ELR (cell line): Measurements from ENCODE around the gene SOWAHA.

ENCODE experiments used
- DNase-seq: peaks from one replicate; pipeline ENCODE4 v3.0.0-alpha.2; 2015; ENCODE audit warnings: low read depth

Gene SOWAHA

DNA sequence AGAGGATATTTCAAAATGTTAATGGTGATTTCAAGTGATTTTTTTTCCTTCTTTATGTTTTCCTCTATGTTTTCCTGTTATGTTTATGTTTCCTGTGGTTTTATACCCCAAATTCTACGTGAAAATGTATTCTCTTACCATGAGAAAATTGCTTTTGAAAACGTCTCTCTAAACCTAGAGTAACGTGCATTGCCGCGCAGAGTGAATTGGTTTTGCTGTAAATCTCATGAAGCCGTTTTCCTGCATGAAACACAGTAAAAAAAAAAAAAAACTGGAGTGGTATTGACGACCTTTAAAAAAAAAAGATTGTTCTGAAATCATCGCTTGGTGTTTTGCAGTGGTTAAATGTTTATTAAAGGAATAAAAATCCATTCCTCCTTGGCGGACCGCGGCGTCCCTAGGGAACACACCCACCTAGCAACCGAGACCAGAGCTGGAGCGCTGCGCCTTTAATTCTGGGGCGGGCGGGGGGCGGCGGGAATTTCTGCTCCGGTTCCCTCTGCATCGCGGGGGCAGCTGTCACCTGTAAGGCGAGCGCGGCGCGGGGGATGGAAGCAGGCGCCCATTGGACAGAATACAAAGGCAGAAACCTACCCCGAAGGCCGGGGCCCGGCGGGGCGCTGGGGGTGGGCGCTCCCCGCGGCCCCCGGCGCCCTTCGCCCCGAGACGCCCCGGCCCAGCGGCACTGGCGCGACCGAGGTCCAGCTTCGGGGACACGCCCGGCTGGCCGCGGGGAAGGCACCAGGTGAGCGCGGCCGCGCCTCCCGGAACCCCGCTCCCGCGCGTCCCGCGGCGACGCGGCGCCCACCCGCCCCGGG lies at the start of gene SOWAHA:
TSS of gene SOWAHA (plus strand) at position 522 of the 818 bp plus-strand sequence. CDS start 320 bp downstream, outside the sequence.
- DNase-seq: no peak

DNA sequence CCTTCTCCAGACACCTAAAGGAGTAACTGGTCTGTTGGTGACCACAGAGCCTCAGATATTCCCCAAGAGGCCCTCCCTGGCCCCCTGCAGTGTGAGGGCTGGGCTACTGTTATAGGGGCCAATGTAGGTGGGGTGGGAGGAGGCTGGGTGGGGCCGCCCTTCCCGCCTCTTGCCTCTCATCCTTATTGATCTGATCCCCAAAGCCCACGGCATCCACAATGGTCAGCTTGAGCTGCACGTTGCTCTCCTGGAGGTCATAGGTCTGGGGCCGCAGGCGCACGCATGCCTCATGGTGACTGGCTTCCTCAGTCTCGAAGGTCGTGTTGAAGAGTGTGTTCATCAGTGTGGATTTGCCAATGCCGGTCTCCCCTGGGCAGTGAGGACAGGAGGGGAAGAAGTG lies 49.1 kb upstream of the SOWAHA start:
- no peak for DNase-seq

DNA sequence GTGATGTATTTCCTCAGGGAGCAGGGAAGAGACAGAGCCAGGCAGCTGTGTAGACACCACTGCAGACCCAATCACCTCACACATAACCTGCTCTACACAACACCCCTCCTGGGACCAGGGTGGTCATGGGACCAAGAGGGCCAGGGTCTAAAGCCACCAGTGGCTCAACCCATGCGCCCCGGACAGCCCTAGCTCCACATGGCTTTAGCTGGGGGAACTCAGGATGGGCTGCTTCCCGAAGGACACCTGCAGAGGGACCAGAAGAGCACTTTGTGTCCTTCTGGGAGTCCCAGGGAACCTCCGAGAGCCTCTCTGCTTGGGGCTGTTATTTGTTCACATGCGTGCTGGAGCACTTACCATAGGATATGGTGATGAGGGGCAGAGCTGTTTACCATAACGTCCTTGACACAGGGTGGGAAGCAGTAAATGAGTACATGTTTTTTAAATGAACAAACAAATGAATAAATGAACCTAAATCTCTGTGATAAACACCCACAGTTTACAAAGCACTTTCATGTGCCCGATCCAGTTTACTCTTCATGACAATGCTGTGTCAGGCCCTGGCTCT lies 48.3 kb upstream of the SOWAHA start:
- no peak for DNase-seq

DNA sequence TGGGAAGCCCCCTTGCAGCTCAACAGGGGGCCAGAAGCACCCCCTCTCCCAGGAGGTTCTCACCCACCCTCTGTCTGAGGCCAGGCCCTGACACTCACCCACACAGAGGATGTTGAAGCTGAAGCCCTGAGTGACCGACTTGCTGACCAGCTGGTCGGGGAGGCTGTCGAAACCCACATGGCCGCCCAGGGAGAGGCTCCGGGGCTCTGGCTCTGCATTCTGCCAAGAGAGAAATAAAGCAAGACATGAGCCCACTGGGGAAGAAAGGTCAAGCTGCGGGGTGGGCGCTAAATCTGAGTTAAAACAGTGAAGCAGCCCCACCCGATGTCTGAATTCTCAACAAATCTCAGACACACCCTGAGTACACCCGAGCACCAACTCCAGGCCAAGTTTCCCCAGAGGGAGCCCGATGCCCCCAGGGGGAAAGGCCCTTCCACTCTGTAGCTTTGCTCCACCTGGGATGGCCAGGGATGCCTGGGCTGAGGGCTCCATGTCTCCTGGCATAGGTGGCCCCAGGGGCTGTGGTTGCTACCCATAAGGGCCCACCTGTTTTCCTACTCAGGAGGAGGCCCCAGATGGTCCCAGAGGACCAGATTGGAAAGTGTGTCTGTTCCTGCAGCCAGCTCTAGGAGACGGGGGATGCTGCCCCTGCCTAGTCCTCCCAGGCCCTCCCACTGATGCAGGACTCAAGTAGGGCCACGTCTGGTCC lies 47.6 kb upstream of the SOWAHA start:
- DNase-seq: no peak

DNA sequence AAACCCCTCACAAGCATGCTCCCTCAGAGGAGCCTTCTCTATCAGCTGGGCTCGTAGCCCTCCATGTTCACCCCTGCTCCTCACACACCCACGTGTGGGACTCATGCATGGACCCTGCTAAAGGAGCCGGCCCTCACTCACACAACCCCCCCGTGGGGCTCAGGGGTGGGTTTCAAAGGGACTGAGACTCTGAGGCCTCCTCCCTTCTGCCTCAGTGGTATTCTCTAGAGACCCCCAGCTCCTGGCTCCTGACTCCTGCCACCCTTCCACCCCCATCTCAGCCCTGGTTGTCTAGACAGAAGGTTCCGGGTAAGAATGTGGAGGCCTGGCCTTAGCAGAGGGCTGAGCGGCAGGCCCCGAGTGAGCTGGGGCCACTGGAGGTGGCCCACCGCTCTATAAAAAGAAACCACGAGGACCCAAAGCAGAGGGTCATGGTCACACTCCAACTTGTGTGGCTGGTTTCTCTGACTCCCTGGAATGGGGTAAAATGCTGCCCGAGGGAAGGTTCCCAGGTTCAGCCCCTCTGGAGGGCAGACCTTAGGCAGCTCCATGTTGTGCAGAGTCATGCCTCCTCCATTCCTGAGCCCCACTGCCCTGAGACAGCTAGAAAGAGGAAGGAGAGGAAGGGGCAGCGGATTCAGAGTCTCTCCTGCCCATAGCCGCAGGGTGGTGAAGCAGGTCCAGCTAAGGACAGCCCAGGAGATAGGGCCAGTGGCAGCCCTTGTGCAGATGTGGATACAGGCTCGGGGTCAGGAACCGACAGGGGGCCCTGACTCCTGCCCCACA lies 46.9 kb upstream of the SOWAHA start:
- no peak for DNase-seq

DNA sequence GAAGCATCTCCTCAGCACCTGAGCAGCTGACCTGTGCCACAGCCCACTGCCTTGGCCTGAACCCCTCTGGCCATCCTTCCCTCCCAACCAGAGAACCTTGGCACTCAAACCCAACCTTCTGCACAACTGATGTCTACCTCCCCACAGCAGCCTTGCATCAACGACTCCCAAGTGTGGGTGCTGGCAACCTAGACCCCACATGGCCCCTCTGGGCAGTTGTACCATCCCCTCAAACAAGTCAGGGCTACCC lies 46.4 kb upstream of the SOWAHA start:
- DNase-seq: no peak

DNA sequence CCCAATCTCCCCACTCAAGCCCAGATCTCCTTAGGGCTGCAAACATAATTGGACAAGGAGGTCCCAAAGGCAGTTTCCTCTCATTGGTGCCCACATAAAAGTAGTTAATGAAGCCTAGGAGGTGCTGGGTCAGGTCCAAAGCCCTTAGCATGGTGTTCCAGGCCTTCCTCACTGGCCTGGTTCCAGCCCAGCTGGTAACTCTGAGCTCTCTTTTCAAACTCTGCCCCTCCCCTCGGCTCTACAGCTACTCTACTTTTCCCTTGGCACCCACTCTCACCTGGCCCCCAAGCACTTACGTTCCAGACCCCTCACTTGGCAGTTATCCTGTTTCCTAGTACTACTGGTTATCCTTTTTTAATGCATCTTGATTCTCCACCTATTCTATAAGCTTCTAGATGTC lies 46.0 kb upstream of the SOWAHA start:
- DNase-seq: no peak

DNA sequence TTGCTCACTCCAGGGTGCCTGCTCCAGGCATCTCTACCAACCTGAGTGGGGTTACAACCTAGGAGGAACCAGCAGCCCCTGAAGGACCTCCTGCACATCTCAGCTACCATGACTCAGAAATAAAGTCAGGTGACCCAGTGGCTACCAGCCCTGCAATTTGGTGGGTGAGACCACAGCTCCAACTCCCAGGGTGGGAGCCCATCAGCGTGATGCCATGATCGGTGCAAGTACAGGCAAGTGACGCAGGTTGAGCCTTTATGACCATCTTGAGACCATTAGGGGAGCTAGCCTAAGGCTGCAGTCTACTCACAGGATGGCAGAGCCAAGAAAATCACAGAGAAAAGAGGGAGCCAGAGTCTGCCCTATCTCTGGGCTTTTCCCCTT lies 44.6 kb upstream of the SOWAHA start:
- peak; percentile 31 for DNase-seq

DNA sequence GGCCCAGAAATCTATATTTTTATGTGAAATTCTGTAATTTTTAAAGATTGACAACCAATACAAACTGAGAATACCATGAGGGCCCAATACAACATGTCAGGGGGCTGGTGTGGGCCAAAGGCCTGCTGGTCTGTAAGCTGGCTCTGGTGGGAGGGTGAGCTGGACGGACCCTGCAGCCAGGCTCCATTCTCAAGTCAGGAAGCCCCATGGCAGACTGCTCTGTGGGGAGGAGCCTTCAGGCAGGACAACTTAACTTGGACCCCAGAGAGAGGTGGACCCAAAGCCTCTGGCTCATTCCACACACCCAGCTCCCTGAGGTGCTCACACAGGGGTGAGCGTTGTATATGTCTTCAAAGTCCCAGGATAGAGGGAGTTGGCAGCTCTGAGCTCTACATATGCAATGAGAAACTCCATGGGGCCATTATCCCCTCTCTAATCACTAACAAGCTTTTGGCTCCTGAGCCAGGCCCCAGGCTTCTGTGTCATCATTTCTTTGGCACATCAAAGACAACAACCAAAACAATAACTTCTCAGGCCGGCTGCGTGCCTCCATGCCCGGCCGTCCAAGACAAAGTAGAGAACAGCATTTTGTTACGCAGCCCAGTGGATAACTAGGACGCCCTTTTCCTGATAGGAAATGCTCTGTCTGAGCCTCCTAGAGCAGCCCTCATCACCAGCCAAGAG lies 42.5 kb upstream of the SOWAHA start:
- DNase-seq: no peak

DNA sequence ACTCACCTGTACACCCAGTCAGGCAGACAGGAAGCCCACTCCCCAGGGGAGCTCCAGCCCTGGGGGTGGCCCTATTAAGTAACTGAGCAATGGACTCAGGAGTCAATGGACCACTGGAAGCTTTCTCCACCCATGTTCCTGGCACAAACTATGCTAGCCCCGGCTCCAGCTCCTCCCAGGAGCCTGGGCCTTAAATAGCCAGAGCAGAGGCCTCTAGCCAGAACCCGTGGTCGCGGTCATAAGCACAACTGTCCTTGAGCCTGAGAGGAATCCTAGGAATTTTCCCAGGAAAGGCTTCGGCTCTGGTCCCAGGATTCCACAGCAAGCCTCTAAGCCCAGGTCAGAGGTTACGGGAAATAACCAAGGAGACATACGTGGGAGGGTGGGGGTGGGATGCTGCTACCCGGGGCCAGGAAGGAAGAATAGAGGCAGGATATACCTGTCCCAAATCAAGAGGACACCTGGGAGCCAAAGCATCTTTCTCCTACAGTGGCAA lies 41.6 kb upstream of the SOWAHA start:
- DNase-seq: peak; percentile 24

DNA sequence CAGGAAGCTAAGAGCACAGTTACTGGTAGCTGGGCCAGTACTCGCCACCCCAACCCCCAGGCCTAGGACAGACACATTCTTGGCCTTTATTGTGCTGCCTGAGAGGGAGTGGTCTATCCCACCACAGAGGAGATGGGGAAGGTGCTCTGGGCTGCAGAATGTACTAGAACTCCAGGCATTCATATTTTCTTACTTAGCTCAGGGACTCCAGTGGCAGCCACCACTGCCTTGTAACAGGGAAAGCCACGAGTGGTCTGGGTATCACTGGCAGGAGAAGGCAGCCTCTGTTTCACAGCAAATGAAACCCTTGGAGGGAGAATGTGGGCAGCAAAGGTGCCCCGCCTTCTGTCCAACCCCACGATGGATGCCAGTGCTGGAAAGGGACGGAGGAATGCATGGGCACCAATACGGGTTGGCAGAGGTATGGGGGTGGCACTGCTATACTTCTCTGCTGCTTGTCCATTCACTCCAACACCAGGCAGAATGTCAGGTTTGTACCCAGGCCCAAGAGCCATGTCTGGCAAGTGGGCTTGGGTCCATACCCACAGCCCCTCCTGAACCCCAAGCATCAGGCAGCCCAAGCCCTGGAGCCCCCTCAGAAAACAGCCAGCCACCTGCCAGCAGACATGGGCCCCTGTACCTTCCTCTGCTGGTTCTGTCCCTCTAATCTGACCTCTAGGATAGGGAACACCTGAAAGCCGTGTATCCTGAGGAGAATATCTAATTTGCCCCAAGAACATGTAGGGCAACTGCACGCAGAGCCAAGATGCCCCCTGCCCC lies 40.6 kb upstream of the SOWAHA start:
- DNase-seq: no peak

DNA sequence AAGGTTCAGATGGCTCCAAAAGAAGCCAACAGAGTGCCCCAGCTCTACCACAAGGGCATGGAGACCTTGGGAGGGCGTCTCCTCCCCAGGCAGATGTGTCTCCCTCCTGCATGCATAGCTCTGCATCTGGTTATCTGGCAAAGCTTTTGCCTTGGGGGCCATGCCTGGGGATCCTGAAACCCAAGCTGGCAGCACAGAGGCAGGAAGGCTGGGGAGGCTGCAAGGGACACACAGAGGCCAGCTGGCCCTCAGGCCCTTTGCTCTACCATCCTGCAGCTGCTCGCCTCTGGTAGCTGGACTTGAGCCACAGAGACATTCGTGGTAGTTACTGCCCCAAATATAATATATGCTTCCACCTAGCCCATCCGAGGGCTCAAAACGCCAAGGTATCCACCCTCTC lies 40.0 kb upstream of the SOWAHA start:
- DNase-seq: no peak

DNA sequence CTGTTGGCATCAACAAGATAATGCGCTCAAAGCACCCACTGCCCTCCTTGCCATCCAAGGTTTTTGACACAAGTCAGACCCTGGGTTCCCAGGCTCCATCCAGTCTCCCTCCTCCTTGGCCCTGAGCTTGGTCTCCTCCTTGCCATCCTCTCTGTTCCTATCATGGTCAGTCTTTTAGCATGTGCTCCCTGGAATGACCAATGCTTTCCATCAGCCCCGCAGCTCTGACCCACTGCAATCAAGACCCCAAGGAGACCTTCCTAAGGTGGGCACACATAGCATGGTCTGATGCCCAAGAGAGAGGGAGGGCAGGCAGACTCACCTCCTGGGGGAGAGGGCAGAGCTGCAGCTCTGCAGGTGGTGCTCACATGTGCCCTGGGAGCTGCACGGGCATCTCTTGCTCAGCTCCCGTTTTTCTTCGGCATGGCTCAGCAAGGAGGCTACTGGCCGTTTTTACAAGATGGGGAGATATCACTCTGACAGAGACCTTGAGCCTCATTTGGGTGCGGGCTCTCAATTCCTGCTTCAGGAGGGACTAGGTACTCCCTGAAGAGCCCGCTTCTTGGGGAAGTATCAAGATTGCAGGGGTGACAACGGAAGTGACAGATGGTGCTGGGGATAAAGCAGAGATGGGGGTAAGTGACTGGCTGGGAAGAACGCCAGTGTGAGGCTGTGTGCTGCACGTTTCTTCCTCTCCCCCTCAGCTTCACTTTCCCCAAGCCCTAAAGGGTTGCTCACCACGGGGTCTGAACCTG lies 39.3 kb upstream of the SOWAHA start:
- no peak for DNase-seq

DNA sequence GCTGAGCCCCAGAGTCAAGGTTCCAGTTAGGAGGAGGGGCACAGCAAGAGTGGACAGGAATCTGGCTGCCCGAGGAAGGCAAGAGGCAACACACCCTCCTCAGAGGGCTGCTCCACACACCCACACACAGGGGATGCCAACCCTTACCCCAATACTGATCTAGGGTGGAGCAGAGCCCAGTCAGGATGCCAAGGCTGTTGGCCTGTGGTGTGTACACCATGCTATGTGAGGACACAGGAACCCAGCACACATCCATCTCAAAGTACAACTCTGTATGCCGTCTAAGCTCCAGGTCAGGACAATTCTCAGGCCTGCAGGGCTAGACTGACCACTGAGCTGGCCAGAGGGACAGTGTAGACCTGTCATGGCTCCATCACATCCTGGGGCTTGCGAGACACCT lies 38.7 kb upstream of the SOWAHA start:
- no peak for DNase-seq

DNA sequence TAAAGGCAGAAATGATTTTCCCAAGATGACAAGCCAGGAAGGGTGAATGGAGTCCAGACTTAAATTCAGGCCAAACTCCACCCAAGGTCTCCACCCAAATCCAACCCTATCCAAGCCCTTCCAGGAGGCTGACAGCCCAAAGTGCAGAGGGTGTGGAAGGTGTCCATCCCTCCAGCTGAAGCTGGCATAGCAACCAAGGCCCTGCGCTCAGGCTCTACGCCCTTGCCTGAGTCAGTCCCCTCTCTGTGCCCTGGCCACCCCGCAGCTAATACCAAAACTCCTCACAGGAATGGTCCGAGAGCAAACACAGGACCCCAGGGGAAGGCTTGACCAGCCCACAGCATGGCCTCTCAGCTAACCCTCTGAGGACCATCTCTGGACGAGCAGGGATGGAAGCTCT lies 38.2 kb upstream of the SOWAHA start:
- no peak for DNase-seq

DNA sequence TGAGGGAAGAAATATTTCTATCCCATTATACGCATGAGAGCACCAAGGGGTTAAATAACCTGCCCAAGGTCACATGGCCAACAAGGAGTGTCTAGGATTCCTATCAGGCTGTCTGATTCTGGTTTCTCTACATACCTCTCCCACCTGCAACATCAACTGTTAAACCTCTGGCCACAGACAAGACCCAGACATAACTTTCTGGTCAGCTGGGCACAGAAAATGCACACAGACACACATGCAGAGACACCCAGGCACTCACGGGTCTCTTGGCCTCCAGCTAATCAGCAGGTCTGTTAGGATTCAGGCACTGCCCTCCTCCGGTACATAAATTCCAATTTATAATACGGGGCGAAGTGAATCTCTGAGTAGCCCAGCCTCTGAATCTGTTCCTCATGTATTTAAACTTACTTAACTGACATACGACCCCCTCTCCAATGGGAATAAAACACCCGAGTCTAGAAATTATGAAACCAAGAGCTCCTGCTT lies 37.6 kb upstream of the SOWAHA start:
- peak; percentile 27 for DNase-seq

DNA sequence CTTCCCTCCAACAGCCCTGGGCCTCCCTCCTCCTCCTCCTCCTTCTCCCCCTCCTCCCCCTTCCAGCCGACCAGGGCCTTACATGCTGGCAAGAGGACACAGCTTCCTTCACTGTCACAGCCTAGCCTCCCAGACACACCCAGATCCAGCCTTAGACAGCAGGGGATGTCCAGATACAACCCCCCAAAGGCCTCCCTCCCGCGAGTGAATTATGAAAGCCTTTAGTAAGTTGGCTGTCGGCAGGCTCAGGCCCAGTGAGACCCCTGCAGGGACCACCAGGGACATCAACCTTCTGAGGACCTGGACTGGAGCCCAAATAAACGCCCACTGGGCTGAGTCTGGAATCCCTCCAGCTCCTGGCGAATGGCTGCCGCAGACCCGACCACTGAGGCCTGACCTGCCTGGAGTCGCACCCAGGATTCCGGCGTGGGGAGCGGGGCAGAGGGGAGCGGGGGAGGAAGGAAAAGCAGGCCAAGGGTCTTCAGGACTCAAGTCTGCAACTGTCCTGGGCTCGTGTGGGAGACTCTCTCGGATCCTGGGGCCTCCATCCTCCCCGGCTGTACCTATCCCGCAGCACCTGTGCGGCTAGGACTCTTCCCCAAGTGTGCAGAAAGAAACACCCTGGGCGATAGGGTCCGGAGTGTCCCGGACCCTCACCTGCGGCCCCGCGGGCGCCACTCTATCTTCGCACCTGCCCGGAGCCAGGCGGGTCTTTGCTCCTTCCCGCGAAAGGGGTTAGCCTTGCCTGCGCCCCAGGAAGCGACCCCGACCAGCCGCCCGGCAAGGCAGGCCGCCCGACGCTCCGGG lies 36.8 kb upstream of the SOWAHA start:
- DNase-seq: peak; percentile 61

DNA sequence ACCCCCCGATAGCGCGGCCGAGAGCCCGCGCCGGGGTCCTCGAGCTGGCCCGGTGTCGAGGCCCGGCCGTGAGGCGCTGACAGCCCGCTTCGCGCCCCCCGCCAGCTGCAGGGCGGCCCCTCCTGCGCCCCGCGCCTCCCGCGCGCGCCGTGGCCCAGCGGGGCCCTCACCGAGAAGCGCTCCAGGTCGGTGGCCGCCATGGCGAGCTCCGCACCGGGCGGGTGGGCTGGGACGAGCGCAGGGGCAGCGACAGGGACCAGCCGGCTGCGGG lies 36.2 kb upstream of the SOWAHA start:
- no peak for DNase-seq

DNA sequence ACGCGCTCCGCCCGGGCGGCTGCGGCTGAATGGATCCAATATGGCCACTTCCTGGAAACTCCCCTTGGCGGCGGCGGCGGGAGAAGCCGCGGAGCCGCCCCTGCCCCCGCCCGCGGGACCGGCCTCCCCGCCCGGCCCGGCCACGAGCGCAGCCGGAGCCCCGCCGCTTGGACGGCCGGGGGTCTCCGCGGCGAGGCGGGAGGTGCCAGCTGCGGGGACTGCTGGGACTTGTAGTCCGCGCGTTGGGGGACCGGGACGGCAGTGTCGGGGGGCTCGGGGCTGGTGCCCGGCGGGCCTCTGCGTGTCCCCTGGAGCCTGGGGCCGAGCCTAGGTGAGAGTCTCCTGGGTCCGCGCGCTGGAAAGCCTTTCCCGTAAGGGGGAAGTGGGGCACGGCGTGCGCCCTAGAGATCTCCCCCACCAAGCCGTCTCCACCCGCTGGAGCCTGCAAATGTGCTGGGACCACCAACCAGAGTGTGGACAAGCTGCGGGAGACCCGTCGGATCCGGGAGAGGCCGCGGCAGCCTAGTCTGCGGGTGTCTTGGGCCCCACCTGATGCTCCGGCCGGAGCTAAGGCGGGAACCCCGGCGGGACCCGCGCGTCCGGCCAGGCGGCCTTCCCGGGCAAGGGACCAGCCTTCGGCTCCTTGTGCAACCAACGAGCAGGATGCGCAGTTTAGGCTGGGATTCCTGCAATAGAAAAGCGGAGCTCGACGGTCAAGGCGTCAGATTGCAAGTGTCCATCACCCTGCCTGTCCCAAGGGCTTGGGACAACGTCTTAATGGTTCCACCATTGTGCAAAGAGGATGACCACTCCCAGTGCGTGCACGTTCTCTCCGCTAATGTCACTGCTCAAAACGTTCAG lies 35.7 kb upstream of the SOWAHA start, which contains the start of gene SEPTIN8:
TSS of gene SEPTIN8 (minus strand) at position 31 of the 861 bp plus-strand sequence. CDS start 102 bp downstream, outside the sequence.
- peak; percentile 64 for DNase-seq
